ENCODE results near the gene SPON1.

- TF ChIP-seq CTCF (IDR thresholded peaks at IDR 0.05; ENCODE audit: insufficient read depth, low read length, poor library complexity, severe bottlenecking) (no peak), EZH2phosphoT487 (conservative IDR thresholded peaks at IDR 0.05; ENCODE audit: low read length) (no peak)
Measured at GRCh38 chr11:14255238-14255534, 292.7 kb downstream of the SPON1 start.
